Fibroblast of villous mesenchyme (primary cell): ENCODE data around the gene ZFP36. TPM values are rescaled to one million over a fixed set of nuclear protein-coding genes. Genes with fewer than 3 reads are reported as not detected.

ENCODE experiments used
- DNase-seq: peaks from one replicate; pipeline ENCODE4 v3.0.0-alpha.2; 2010; ENCODE audit warnings: low read depth
- H3K4me3 ChIP-seq: 2 replicates; pipeline ENCODE4 v1.5.1; 2011; ENCODE audit warnings: low read depth, mild to moderate bottlenecking, low read length
- total RNA-seq: library from RNA; depleted of rRNA; stranded (reverse); fragments of >200 nt; gene quantifications from 2 replicates; pipeline ENCODE4 v1.2.3, GENCODE V29; 2012
- TF ChIP-seq, protein P1 (sequence below): IDR thresholded peaks from 2 replicates; pipeline ENCODE4 v1.5.1; 2012; ENCODE audit warnings: low read depth, mild to moderate bottlenecking, low read length; ENCODE audit not compliant: insufficient read depth

ZFP36 gene
- total RNA-seq, 1 donor: 8.6 TPM

DNA sequence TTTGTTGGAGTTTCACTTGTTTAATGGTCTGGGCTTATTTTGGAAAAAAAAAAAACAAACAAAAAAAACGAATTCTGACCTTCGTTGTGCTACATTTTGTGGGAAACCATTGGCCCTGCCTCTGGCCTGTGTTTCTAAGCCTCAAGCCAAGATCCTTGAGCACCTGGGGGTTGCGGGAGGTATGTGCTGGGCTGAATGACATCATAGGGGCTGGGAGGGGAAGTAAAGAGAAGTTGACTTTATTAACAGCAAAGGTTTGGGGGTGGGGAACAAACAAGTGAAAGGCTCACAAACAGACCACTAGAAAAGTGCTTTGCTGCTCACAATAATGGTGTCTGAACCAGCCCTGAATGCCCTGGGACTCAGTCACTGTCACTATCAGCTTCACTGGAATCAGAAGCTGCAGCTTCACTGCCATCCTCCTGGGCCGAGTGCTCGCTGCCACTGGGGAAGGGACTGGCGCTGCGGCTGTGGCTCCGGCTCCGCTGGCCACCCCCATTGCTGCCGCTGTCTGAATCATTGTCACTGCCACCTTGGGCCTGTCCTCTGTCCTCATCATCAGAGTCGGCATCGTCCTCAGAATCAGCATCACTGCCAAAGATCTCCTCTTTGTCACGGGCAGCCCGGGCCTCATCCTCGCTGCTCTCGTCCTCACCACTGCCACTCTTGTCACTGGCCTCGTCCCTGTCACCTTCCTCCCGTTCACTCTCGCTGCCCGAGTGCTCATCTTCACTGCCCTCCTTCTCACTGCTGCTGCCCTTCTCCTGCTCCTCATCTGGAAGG is 20.8 kb upstream of the ZFP36 start:
- TF ChIP-seq, protein P1, sequence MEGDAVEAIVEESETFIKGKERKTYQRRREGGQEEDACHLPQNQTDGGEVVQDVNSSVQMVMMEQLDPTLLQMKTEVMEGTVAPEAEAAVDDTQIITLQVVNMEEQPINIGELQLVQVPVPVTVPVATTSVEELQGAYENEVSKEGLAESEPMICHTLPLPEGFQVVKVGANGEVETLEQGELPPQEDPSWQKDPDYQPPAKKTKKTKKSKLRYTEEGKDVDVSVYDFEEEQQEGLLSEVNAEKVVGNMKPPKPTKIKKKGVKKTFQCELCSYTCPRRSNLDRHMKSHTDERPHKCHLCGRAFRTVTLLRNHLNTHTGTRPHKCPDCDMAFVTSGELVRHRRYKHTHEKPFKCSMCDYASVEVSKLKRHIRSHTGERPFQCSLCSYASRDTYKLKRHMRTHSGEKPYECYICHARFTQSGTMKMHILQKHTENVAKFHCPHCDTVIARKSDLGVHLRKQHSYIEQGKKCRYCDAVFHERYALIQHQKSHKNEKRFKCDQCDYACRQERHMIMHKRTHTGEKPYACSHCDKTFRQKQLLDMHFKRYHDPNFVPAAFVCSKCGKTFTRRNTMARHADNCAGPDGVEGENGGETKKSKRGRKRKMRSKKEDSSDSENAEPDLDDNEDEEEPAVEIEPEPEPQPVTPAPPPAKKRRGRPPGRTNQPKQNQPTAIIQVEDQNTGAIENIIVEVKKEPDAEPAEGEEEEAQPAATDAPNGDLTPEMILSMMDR: no peak
- no peak overlapping the region for H3K4me3 ChIP-seq
- DNase-seq: no peak

DNA sequence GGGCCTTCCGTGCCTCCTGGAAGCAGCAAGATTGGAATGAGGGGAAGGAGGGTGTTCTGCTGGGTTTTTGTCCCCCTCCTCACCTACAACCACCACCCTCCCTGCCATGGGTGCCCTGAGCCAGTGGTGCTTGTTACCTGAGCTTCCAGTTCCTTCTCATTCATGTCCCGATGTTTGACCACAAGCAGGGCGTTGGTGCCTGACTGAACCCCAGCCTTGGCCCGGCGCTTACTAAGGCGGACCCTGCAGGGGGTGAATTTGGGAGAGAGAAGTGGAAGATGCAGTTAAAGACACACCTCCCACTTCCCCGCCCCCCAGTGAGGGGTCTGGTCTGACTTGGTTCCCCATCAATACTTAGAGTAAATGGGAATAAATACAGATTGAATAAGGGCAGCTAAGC is 20.1 kb upstream of the ZFP36 start:
- no peak for DNase-seq
- TF ChIP-seq, protein P1: no peak

DNA sequence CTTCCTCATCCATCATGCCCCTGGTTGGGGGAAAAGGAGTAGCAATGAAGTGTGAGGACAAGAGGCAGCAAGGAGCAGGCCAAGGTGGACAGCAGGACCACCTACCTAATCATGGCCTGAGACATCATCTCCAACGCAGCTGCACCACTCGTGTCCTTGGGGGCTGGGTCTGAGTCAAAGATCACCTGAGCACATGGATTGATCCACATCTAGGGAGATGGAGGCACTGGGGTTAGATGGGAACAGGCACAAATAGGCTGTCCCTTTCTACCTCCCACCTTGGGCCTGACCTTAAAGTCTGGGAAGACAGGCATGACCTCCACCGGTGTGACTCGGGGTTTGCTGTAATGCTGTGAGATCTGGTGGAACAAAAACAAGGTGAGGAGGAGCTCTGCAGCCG is 18.0 kb upstream of the ZFP36 start:
- TF ChIP-seq, protein P1: no peak
- H3K4me3 ChIP-seq: no peak overlapping the region
- no peak for DNase-seq

More for the DNA sequence above, 20.1 kb upstream of the ZFP36 start:
- H3K4me3 ChIP-seq: no peak overlapping the region

DNA sequence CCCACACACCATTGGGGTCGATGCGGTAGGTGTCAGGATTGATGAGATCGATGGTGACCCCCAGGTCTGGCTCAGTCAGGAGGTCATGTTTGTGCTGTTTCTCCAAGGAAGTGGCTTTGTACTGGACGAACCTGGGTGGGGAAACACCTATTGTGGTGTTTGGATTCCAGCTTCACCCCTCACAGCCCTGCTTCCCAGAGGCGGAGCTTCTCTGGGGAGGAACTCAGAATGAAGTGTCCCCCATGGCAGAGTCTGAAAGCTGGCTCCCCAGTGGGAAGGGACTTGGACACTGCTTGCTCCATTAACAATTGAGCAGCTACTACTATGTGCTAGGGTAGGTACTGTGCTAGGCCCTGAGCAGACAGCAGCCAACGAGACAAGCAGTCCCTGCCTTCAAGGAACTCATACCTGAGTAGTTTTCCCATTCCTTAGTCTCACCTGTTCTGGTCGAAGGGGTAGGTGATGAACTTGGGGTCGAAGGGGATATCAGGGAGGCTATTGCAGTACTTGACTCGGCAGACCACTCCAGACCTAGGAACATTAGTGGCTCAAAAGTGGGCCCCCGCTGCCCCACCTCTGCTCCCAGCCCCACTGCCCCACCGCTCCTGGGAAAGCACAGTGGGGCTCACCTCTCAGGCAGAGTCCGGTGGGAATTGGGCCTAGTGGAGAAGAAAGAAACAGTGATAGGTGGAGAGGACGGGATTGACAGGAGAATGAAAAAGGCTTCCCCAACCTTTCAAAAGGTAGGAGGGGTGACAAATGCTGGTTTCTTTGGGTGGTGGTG is 16.8 kb upstream of the ZFP36 start:
- TF ChIP-seq, protein P1: no peak
- peak overlapping the region; percentile 78 for H3K4me3 ChIP-seq
- no peak for DNase-seq

DNA sequence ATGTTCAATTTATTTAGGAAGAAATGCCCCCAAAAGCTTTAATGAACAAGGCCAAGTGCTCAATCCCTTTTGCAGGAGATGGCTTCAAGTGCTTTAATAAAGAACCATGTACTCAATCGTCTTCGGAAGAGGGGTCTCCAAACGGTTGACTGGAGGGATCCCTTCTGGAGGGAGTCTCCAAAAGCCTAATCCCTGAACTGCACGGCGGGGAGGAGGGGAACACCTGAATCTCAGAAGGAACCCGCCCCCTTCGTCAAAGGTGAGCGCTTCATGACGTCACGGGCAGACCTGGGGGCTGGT is 16.2 kb upstream of the ZFP36 start:
- peak overlapping the region; percentile 78 for H3K4me3 ChIP-seq
- TF ChIP-seq, protein P1: no peak
- DNase-seq: no peak

DNA sequence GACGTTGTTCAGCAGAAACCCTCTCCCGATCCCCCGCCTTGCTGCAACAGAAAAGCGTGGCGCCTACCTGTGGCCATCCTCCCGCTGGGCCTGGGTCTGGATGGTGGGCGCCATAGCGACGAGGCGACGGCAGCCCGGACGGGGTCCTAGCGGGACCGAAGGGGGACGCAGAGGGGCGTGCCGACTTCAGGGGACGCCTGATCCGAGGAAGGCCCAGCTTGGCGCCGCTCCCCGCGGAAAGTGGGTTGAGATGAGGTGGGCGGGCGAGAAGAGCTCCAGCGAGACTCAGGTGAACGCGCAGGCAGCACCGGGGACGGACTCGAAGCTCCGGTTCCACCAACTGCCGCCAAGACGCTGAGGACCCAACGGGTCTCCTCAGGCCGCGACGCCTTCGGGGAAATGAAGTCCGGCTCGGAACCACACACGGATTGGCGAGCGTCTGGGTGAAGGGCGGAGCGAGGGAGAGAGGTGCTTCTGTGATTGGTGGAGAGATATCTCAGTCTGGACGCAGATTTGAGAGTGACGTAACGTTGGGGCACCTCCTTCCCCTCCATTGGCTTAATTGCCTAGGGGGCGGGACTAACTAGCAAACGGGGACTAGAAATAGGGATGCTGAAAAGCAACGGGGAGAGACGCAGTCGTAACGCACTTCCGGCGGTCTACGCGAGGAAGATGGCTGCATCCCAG is 15.8 kb upstream of the ZFP36 start, which contains the start of the genes MED29 and PAF1:
TSS of gene MED29 (plus strand) at position 628 of the 687 bp plus-strand sequence. CDS start at position 673, 45 bp downstream.
TSS of gene PAF1 (minus strand) at position 356 of the 687 bp plus-strand sequence. CDS start at position 114, 242 bp downstream.
- TF ChIP-seq, protein P1: no peak
- peak; percentile 100 for DNase-seq
- peak within 1 kb of the TSS; percentile 78 for H3K4me3 ChIP-seq
